Measurements from ENCODE around the gene PPM1J.

Gene PPM1J

GRCh38 chr1:112704934-112705627 is 10.1 kb downstream of the PPM1J start:
- Histone ChIP-seq H3K9ac (ENCODE audit: low read length) (no peak overlapping the region), H3F3A (ENCODE audit: insufficient read depth, low read length) (peaks cover 6% of the 10 kb centered on the region; the same call in 1 of the 2 replicates), H3K9me2 (ENCODE audit: low read depth, low read length) (no peaks in the 10 kb centered on the region), H3K4me3 (ENCODE audit: low read depth, low read length, poor library complexity, severe bottlenecking) (no peak overlapping the region), H3K27me3 (ENCODE audit: insufficient read depth, low read length) (no peaks in the 10 kb centered on the region; the same call in 1 of the 2 replicates), H3K9me3 (ENCODE audit: low read length) (no peaks in the 10 kb centered on the region), H3K79me2 (ENCODE audit: insufficient read depth, low read length) (no peaks in the 10 kb centered on the region), H4K20me1 (ENCODE audit: insufficient read depth, low read length) (no peaks in the 10 kb centered on the region), H3K4me1 (ENCODE audit: insufficient read depth, low read length, severe bottlenecking) (peaks cover 36% of the 10 kb centered on the region), H3K4me2 (ENCODE audit: low read length) (peak overlapping the region; percentile 20; the same call in 1 of the 2 replicates), H3K36me3 (ENCODE audit: insufficient read depth, low read length) (peaks cover 3% of the 10 kb centered on the region; the same call in 1 of the 2 replicates), H2AFZ (ENCODE audit: low read length) (no peak overlapping the region), H3K27ac (ENCODE audit: low read depth, low read length, poor library complexity, severe bottlenecking) (no peak overlapping the region)
- no peak for TF ChIP-seq CTCF (IDR thresholded peaks at IDR 0.05; ENCODE audit: low read length)
- TF ChIP-seq EZH2 (IDR thresholded peaks at IDR 0.05; ENCODE audit: borderline replicate concordance, low read length), result no peak

GRCh38 chr1:112704391-112704933 is 10.7 kb downstream of the PPM1J start:
- Histone ChIP-seq H3K27ac (ENCODE audit: low read depth, low read length, poor library complexity, severe bottlenecking) (no peak overlapping the region), H2AFZ (ENCODE audit: low read length) (no peak overlapping the region), H3K4me3 (ENCODE audit: low read depth, low read length, poor library complexity, severe bottlenecking) (no peak overlapping the region), H3K27me3 (ENCODE audit: insufficient read depth, low read length) (no peaks in the 10 kb centered on the region; the same call in 1 of the 2 replicates), H4K20me1 (ENCODE audit: insufficient read depth, low read length) (no peaks in the 10 kb centered on the region), H3K4me2 (ENCODE audit: low read length) (peak overlapping the region; percentile 20; the same call in 1 of the 2 replicates), H3F3A (ENCODE audit: insufficient read depth, low read length) (peaks cover 6% of the 10 kb centered on the region; the same call in 1 of the 2 replicates), H3K79me2 (ENCODE audit: insufficient read depth, low read length) (no peaks in the 10 kb centered on the region), H3K4me1 (ENCODE audit: insufficient read depth, low read length, severe bottlenecking) (peaks cover 38% of the 10 kb centered on the region), H3K9ac (ENCODE audit: low read length) (no peak overlapping the region), H3K36me3 (ENCODE audit: insufficient read depth, low read length) (peaks cover 3% of the 10 kb centered on the region; the same call in 1 of the 2 replicates), H3K9me3 (ENCODE audit: low read length) (no peaks in the 10 kb centered on the region), H3K9me2 (ENCODE audit: low read depth, low read length) (no peaks in the 10 kb centered on the region)
- no peak for TF ChIP-seq EZH2 (IDR thresholded peaks at IDR 0.05; ENCODE audit: borderline replicate concordance, low read length)
- TF ChIP-seq CTCF (IDR thresholded peaks at IDR 0.05; ENCODE audit: low read length), result no peak

- Histone ChIP-seq H3K9ac (ENCODE audit: low read length) (no peak overlapping the region), H2AFZ (ENCODE audit: low read length) (no peak overlapping the region), H3F3A (ENCODE audit: insufficient read depth, low read length) (peaks cover 6% of the 10 kb centered on the region; the same call in 1 of the 2 replicates), H3K27ac (ENCODE audit: low read depth, low read length, poor library complexity, severe bottlenecking) (no peak overlapping the region), H3K9me2 (ENCODE audit: low read depth, low read length) (no peaks in the 10 kb centered on the region), H3K36me3 (ENCODE audit: insufficient read depth, low read length) (peaks cover 3% of the 10 kb centered on the region; the same call in 1 of the 2 replicates), H3K4me1 (ENCODE audit: insufficient read depth, low read length, severe bottlenecking) (peaks cover 38% of the 10 kb centered on the region), H3K9me3 (ENCODE audit: low read length) (no peaks in the 10 kb centered on the region), H3K27me3 (ENCODE audit: insufficient read depth, low read length) (no peaks in the 10 kb centered on the region), H3K4me3 (ENCODE audit: low read depth, low read length, poor library complexity, severe bottlenecking) (no peak overlapping the region), H3K4me2 (ENCODE audit: low read length) (no peak overlapping the region), H4K20me1 (ENCODE audit: insufficient read depth, low read length) (no peaks in the 10 kb centered on the region), H3K79me2 (ENCODE audit: insufficient read depth, low read length) (no peaks in the 10 kb centered on the region)
- no peak for TF ChIP-seq EZH2 (IDR thresholded peaks at IDR 0.05; ENCODE audit: borderline replicate concordance, low read length)
- TF ChIP-seq CTCF (IDR thresholded peaks at IDR 0.05; ENCODE audit: low read length), result no peak
Measured at GRCh38 chr1:112703706-112704105, 11.4 kb downstream of the PPM1J start.
